ENCODE data around the gene TNFSF18.

DNA sequence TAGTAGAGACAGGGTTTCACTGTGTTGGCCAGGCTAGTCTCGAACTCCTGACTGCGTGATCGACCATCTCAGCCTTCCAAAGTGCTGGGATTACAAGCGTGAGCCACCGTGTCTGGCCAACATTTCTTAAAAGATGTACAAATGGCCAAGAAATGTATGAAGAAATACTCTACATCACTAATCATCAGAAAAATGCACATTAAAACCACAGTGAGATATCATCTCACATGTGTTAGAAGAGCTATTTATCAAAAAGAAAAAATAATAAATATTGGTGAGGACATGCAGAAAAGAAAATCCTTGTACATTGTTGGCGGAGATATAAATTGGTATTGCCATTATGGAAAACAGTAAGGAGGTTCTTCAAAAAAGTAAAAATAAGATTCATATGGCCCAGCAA is 33.6 kb upstream of the TNFSF18 start:
- TF ChIP-seq SP1 (IDR thresholded peaks at IDR 0.05; ENCODE audit: low read depth, low read length) (no peak), KAT2A (conservative IDR thresholded peaks at IDR 0.05; ENCODE audit: control insufficient read depth, low read depth, low read length) (no peak), STAT3 (IDR thresholded peaks at IDR 0.05; ENCODE audit: low read depth, low read length) (no peak), TCF12 (IDR thresholded peaks at IDR 0.05; ENCODE audit: low read depth, low read length) (no peak), BHLHE40 (IDR thresholded peaks at IDR 0.05; ENCODE audit: borderline replicate concordance in 1 of 2, low read depth in 2 of 2, low read length in 1 of 2) (no peak), POLR2AphosphoS2 (IDR thresholded peaks at IDR 0.05; ENCODE audit: low read depth, low read length) (no peak), RFX5 (IDR thresholded peaks at IDR 0.05; ENCODE audit: low read depth, low read length) (no peak), EZH2 (IDR thresholded peaks at IDR 0.05; ENCODE audit: borderline replicate concordance, control insufficient read depth, low read depth, low read length) (no peak), MEF2A (IDR thresholded peaks at IDR 0.05; ENCODE audit: insufficient read depth, low read depth, low read length) (no peak), ZNF274 (IDR thresholded peaks at IDR 0.05; ENCODE audit: insufficient read depth, insufficient read length) (no peak)
- TF ChIP-seq, protein P1, sequence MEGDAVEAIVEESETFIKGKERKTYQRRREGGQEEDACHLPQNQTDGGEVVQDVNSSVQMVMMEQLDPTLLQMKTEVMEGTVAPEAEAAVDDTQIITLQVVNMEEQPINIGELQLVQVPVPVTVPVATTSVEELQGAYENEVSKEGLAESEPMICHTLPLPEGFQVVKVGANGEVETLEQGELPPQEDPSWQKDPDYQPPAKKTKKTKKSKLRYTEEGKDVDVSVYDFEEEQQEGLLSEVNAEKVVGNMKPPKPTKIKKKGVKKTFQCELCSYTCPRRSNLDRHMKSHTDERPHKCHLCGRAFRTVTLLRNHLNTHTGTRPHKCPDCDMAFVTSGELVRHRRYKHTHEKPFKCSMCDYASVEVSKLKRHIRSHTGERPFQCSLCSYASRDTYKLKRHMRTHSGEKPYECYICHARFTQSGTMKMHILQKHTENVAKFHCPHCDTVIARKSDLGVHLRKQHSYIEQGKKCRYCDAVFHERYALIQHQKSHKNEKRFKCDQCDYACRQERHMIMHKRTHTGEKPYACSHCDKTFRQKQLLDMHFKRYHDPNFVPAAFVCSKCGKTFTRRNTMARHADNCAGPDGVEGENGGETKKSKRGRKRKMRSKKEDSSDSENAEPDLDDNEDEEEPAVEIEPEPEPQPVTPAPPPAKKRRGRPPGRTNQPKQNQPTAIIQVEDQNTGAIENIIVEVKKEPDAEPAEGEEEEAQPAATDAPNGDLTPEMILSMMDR (IDR thresholded peaks at IDR 0.05 in 2 of 3, conservative IDR thresholded peaks at IDR 0.05 in 1 of 3; ENCODE audit: control insufficient read depth in 2 of 3, extremely low read depth in 1 of 3, insufficient read depth in 1 of 3, low read depth in 3 of 3, low read length in 3 of 3) = no peak
- TF ChIP-seq, protein P2, sequence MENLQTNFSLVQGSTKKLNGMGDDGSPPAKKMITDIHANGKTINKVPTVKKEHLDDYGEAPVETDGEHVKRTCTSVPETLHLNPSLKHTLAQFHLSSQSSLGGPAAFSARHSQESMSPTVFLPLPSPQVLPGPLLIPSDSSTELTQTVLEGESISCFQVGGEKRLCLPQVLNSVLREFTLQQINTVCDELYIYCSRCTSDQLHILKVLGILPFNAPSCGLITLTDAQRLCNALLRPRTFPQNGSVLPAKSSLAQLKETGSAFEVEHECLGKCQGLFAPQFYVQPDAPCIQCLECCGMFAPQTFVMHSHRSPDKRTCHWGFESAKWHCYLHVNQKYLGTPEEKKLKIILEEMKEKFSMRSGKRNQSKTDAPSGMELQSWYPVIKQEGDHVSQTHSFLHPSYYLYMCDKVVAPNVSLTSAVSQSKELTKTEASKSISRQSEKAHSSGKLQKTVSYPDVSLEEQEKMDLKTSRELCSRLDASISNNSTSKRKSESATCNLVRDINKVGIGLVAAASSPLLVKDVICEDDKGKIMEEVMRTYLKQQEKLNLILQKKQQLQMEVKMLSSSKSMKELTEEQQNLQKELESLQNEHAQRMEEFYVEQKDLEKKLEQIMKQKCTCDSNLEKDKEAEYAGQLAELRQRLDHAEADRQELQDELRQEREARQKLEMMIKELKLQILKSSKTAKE (IDR thresholded peaks at IDR 0.05; ENCODE audit: low read depth, poor library complexity, severe bottlenecking) = no peak
- TF ChIP-seq, protein P3, sequence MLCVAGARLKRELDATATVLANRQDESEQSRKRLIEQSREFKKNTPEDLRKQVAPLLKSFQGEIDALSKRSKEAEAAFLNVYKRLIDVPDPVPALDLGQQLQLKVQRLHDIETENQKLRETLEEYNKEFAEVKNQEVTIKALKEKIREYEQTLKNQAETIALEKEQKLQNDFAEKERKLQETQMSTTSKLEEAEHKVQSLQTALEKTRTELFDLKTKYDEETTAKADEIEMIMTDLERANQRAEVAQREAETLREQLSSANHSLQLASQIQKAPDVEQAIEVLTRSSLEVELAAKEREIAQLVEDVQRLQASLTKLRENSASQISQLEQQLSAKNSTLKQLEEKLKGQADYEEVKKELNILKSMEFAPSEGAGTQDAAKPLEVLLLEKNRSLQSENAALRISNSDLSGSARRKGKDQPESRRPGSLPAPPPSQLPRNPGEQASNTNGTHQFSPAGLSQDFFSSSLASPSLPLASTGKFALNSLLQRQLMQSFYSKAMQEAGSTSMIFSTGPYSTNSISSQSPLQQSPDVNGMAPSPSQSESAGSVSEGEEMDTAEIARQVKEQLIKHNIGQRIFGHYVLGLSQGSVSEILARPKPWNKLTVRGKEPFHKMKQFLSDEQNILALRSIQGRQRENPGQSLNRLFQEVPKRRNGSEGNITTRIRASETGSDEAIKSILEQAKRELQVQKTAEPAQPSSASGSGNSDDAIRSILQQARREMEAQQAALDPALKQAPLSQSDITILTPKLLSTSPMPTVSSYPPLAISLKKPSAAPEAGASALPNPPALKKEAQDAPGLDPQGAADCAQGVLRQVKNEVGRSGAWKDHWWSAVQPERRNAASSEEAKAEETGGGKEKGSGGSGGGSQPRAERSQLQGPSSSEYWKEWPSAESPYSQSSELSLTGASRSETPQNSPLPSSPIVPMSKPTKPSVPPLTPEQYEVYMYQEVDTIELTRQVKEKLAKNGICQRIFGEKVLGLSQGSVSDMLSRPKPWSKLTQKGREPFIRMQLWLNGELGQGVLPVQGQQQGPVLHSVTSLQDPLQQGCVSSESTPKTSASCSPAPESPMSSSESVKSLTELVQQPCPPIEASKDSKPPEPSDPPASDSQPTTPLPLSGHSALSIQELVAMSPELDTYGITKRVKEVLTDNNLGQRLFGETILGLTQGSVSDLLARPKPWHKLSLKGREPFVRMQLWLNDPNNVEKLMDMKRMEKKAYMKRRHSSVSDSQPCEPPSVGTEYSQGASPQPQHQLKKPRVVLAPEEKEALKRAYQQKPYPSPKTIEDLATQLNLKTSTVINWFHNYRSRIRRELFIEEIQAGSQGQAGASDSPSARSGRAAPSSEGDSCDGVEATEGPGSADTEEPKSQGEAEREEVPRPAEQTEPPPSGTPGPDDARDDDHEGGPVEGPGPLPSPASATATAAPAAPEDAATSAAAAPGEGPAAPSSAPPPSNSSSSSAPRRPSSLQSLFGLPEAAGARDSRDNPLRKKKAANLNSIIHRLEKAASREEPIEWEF (IDR thresholded peaks at IDR 0.05; ENCODE audit: insufficient replicate concordance, low read depth, low read length) = no peak

Data from GM12878 (cell line).